ENCODE data around the gene PFKL. TPM values are rescaled to one million over a fixed set of nuclear protein-coding genes. Genes with fewer than 3 reads are reported as not detected.

PFKL gene
- total RNA-seq, 4 donors from 2014 or later: 11.9 to 20.6 (median 16.8) TPM

GRCh38 chr21:44324854-44325107 lies 24.9 kb downstream of the PFKL start:
- Histone ChIP-seq H3K27ac (no peak overlapping the region), H3K4me3 (no peak overlapping the region), H3K9me3 (no peaks in the 10 kb centered on the region), H3K27me3 (no peaks in the 10 kb centered on the region), H3K36me3 (no peaks in the 10 kb centered on the region), H3K4me1 (no peaks in the 10 kb centered on the region)
- in situ Hi-C loops (cut with MboI; ENCODE audit: low sequenced_read_pairs in 4 of 4) (loop anchor here in 1 of 4 donors (25.0 kb wide), 1 partner anchor 463 kb away; no protein-coding TSS in a partner anchor), intact Hi-C loops (cut with DNase I; ENCODE audit: low total_unique reads) (no loop called here)
- ATAC-seq (no peak), DNase-seq (no peak)
- TF ChIP-seq CTCF (IDR thresholded peaks at IDR 0.05 in 4 of 5, conservative IDR thresholded peaks at IDR 0.05 in 1 of 5) (no peak), POLR2A (IDR thresholded peaks at IDR 0.05) (no peak)

- no peaks in the 10 kb centered on the region for H3K36me3 ChIP-seq
- H3K9me3 ChIP-seq: no peaks in the 10 kb centered on the region
- no peak overlapping the region for H3K27ac ChIP-seq
- no peak overlapping the region for H3K4me3 ChIP-seq
- no peaks in the 10 kb centered on the region for H3K27me3 ChIP-seq
- in situ Hi-C loops (cut with MboI; ENCODE audit: low sequenced_read_pairs in 4 of 4) (loop anchor here in 1 of 4 donors (25.0 kb wide), 1 partner anchor 462 kb away; no protein-coding TSS in a partner anchor), intact Hi-C loops (cut with DNase I; ENCODE audit: low total_unique reads) (no loop called here)
- ATAC-seq: no peak
- TF ChIP-seq CTCF (IDR thresholded peaks at IDR 0.05 in 4 of 5, conservative IDR thresholded peaks at IDR 0.05 in 1 of 5) (no peak), POLR2A (IDR thresholded peaks at IDR 0.05) (no peak)
- no peak for DNase-seq
- no peaks in the 10 kb centered on the region for H3K4me1 ChIP-seq
Observed at GRCh38 chr21:44325386-44326271, 25.8 kb downstream of the PFKL start.

GRCh38 chr21:44326272-44326647 lies 26.4 kb downstream of the PFKL start:
- no peaks in the 10 kb centered on the region for H3K4me1 ChIP-seq
- no peak for TF ChIP-seq CTCF (IDR thresholded peaks at IDR 0.05 in 4 of 5, conservative IDR thresholded peaks at IDR 0.05 in 1 of 5)
- no peak for TF ChIP-seq POLR2A (IDR thresholded peaks at IDR 0.05)
- in situ Hi-C loops (cut with MboI; ENCODE audit: low sequenced_read_pairs in 4 of 4): loop anchor here in 1 of 4 donors (25.0 kb wide), 1 partner anchor 461 kb away; no protein-coding TSS in a partner anchor
- no peak for DNase-seq
- H3K27me3 ChIP-seq: no peaks in the 10 kb centered on the region
- no peak overlapping the region for H3K27ac ChIP-seq
- H3K36me3 ChIP-seq: no peaks in the 10 kb centered on the region
- intact Hi-C loops (cut with DNase I; ENCODE audit: low total_unique reads): no loop called here
- no peaks in the 10 kb centered on the region for H3K9me3 ChIP-seq
- no peak overlapping the region for H3K4me3 ChIP-seq
- no peak for ATAC-seq

- H3K36me3 ChIP-seq: no peaks in the 10 kb centered on the region
- no peaks in the 10 kb centered on the region for H3K27me3 ChIP-seq
- intact Hi-C loops (cut with DNase I; ENCODE audit: low total_unique reads) (no loop called here), in situ Hi-C loops (cut with MboI; ENCODE audit: low sequenced_read_pairs in 4 of 4) (loop anchor here in 1 of 4 donors (25.0 kb wide), 1 partner anchor 460 kb away; no protein-coding TSS in a partner anchor)
- H3K27ac ChIP-seq: no peak overlapping the region
- no peaks in the 10 kb centered on the region for H3K9me3 ChIP-seq
- no peak for DNase-seq
- no peak for TF ChIP-seq POLR2A (IDR thresholded peaks at IDR 0.05)
- TF ChIP-seq CTCF (IDR thresholded peaks at IDR 0.05 in 4 of 5, conservative IDR thresholded peaks at IDR 0.05 in 1 of 5): no peak
- no peak for ATAC-seq
- H3K4me3 ChIP-seq: no peak overlapping the region
- no peaks in the 10 kb centered on the region for H3K4me1 ChIP-seq
Observed at GRCh38 chr21:44326716-44327602, 27.1 kb downstream of the PFKL start.

All from gastrocnemius medialis (tissue), 4 donors.